GM21528 (cell line): ENCODE measurements around the gene NEK10.
"Not testable (repeated sequence)": the region's sequence is repeated elsewhere in the genome, so short reads cannot be mapped to it uniquely, and the experiment has no call there.

Experiments used
- ATAC-seq: cut with Tn5 transposase; IDR thresholded peaks from one replicate; pipeline ENCODE4 v1.9.1; 2021; ENCODE audit warnings: mild to moderate bottlenecking, moderate library complexity; ENCODE audit not compliant: unreplicated experiment, low FRiP score

NEK10 gene, protein sequence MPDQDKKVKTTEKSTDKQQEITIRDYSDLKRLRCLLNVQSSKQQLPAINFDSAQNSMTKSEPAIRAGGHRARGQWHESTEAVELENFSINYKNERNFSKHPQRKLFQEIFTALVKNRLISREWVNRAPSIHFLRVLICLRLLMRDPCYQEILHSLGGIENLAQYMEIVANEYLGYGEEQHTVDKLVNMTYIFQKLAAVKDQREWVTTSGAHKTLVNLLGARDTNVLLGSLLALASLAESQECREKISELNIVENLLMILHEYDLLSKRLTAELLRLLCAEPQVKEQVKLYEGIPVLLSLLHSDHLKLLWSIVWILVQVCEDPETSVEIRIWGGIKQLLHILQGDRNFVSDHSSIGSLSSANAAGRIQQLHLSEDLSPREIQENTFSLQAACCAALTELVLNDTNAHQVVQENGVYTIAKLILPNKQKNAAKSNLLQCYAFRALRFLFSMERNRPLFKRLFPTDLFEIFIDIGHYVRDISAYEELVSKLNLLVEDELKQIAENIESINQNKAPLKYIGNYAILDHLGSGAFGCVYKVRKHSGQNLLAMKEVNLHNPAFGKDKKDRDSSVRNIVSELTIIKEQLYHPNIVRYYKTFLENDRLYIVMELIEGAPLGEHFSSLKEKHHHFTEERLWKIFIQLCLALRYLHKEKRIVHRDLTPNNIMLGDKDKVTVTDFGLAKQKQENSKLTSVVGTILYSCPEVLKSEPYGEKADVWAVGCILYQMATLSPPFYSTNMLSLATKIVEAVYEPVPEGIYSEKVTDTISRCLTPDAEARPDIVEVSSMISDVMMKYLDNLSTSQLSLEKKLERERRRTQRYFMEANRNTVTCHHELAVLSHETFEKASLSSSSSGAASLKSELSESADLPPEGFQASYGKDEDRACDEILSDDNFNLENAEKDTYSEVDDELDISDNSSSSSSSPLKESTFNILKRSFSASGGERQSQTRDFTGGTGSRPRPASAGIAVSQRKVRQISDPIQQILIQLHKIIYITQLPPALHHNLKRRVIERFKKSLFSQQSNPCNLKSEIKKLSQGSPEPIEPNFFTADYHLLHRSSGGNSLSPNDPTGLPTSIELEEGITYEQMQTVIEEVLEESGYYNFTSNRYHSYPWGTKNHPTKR

DNA sequence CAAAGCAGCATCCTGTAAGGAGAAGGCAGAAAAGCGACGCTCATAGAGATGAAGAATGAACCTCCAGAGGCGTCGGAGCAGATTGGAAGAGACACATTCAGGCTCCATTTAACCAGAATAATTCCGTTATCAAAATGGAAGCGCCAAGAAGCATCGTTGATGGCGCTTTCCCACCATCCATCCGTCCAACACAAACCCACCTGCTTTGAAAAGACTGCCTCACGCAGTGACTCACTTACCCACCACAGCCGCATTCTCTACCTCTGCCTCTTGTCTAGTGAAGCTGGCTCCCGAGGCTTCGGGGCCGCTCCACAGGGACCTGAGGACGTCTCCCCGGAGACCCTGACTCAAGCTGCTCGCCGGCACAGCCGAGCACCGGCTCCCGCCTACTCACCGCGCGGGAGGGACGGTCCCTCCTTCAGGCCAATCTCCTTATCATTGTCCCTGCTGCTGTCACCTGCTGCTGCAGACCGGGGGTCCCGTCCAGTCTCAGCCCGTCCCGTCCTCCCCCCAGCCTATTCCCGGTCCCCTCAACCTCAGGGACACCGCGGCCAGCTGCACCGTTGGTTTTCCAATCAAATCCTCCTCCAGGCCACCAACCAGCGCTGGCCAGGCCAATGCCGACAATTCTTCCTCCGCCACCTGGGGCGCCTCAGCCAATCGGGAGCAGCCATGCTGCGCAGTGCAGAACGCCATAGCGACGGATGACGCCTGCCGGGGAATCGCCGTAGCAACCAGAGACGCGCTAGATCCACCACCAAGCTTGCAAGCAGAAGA lies at the start of gene NEK10:
Gene NEK10, minus strand, starts transcription at position 553 of the 777 bp plus-strand sequence. CDS start 16,501 bp downstream, outside the sequence.
- peak; percentile 100 for ATAC-seq

DNA sequence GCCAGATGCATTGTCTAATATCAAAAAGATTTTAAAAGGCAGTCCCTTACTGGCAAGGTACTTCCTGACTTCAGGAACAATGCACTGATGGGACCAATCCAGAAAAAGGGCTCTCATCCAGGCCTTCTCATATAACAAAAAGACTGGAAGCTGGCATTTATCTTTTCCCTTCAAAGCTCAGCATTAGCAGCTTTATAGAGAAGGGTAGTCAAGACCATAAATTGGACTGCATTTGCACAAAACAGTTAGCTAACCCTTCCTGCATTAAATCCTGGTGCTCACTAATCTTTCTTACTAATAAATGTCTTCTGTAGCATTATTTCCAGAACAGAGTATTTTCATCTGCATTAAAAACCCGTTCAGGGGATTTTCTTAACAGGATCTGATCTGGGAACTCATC lies 46.0 kb upstream of the NEK10 start:
- ATAC-seq, result no peak

DNA sequence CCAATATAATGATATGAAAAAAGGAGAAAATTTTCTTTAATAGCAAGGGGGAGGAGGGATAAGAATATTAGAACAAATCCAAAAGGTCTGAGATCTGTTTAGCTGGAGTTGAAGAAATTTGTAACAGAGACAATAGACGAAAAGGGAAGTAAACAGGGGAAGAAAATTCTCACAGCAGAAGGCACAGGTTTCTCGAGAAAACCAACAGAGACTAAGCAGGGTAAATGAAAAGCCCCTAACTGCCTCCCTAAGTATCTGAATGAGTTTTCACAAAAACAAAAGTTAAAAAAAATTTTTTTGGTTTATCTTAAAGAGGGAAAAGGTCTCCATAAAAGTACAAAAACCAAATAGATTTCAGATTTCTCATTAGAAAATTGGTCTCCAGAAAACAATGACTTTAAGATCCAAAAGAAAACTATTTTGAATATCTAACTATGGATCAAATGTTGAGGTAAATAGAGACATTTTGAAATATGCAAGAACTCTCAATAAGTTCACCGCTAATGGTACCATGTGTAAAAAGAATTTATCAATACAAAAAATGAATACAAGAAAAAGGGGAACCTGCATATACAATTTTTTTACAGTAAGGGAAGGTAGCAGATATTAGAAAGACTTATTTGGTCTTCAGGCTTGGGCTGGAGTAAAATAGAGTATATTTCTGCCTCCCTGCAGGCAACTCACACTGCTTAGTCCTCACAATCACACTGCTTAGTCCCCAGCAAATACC lies 23.9 kb upstream of the NEK10 start:
- ATAC-seq, result peak; percentile 65

DNA sequence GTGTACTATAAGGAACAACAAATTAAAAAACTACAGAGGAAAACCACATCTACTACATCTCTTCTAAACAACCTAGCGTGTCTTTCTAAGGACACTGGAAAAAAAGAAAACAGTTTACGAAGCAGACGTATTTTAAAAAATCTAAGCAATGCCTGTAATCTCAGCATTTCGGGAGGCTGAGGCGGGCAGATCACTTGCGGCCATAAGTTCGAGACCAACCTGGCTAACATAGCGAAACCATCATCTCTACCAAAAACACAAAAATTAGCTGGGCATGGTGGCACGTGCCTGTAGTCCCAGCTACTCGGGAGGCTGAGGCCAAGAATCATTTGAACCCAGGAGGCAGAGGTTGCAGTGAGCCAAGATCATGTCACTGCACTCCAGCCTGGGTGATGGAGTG lies 23.2 kb upstream of the NEK10 start:
- not testable (repeated sequence) for ATAC-seq

DNA sequence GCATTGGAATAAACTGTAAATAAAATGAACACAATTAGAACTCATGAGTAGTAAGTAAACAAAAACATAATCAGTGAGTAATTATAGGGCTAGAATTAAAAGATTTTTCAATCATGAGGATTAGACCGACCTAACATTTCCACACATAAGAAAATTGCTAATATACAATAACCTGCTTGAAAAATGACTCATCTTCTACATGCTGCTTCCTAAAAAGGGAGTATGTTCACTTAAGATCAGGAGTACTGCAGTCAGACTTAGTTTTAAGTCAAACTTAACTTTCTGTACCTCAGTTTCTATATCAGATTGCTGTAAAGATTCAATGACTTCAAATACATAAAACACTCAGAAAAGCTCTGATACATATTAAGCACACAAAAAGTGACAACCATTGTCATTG lies 22.6 kb upstream of the NEK10 start:
- ATAC-seq, result no peak

DNA sequence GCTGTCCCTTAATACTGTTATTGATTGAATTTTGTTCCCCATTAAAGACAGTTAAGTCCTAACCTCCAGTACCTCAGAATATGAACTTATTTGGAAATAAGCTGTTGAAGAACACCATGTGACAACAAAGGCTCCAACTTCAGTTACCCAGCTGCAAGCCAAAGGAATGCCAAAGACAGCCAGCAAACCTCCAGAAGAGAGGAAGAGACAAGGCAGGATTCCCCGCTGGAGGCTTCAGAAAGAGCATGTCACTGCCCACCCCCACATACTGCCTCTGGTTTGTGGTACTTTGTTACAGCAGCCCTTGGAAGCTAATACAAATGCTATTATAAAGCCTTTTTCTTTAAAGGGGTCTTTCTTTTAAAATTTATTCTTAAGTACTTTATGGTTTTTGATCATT lies 18.4 kb upstream of the NEK10 start:
- no peak for ATAC-seq

DNA sequence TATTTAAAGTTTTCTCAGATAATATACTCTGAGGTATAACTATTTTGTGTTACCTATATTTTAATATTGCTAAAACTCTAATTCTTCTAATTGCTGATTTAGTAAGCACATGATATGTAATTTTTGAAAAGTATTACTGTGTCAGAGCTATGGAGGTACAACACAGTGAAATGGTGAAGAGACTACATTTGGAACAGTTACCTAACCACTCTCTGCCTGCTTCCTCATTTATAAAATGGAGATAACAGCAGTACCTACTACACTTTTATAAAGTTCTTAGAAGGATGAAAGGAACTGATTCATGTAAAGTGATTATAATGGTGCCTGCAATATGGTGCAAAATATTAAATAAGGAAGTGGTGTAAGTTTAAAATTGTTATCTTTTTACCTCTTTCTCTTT lies 16.3 kb upstream of the NEK10 start:
- ATAC-seq, result no peak

DNA sequence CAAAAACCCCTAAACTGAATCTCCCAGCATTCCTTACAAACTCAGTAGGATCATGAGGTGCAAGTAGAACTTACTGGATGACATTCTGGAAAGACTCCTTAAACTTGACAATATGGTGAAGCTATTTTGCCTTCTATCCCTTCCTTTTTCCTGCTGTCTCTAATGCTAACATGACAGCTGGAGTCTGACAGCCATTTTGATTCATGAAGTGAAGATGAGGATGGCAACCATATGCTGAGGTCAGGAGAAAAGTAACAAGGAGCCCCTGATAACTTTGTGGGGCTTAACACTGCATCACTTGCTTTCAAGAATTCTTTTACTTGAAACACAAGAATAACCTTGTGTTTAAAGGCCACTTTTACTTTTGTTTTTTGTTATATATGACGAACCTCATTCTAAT lies 15.0 kb upstream of the NEK10 start:
- no peak for ATAC-seq

DNA sequence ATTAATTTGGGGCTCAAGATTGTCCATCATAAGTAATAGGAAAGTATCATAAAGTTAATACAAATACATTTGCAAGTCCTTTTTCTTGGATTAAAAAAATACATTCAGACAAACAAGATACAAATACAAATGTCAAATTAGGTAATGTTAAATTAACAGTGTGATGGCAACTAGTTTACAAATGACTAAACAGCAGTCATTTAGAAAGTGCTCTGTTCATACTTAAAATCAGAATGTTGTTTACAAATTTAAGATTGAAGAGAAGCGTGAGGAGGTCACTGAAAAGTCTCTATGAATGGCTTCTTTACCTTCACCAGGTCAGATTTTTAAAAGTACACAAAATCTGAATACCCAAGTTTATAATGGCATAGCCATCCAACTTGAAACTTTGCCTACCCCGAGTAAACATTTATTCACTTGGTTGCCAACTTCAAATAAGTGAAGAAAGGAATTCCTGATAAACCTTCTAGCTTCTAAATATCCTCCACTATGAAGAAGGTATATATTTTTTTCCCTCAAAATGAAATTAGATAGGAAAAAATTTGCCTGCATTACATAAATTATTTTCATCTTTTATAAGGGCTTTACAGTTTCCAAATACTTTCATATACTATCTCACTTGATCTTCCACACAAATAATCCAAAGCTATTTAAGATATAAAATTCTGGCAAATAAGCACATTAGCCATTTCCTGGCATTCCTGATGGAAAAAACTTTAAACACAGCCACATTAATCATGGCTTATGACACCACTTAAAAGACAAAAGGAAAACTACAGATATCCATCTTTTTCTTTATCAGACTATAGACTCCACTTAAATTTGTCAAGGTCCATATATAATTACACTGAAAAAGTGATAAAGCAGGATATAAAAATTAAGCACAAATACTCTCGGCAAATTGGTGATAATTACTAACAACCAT lies 11.5 kb upstream of the NEK10 start:
- ATAC-seq, result no peak

DNA sequence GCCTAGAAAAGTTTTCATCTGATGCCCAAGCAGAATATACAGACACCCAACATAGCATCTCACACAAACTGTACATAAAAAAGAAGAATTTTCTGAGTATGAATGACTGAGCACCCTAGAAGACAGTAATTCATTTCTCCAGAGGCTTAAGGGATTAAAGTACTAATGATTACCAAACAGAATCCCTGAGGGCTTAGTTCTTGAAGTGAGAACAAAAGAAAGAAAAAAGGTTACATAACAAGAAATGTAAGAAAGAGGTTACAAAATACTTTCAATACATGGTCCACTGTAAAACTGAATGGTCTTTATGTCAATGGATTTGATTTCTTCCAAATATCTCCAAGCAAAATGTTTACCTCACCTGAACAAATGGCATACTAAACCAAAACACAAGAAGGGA lies 9.1 kb upstream of the NEK10 start:
- no peak for ATAC-seq

DNA sequence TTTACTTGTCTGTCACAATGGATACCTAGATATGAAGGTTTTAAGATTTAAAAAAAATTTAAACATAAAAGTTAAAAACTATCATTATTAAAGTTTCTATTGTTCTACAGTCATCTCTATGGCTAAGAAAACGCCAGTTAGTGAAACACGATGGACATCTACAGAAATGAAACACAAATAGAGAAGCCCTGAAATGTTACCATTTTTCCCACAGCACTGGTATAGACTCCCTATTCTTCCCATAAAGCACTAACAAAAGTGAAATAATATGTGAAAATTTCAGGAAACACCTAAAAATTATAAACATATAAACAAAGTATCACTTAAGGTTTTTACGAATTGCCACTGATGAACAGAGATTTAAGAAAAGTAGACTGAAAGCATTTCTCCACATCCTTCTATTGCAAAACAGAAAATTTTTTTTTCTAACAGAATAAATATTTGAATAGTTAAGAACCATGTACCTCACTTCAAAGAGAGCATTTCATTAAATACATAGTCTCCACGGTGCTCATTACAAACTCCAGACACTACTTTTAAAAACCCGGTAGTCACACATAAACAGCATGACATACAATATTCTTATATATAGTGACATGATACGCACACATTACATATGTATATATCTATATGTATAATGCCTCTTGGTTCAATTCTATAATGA lies 7.1 kb upstream of the NEK10 start:
- ATAC-seq, result no peak

DNA sequence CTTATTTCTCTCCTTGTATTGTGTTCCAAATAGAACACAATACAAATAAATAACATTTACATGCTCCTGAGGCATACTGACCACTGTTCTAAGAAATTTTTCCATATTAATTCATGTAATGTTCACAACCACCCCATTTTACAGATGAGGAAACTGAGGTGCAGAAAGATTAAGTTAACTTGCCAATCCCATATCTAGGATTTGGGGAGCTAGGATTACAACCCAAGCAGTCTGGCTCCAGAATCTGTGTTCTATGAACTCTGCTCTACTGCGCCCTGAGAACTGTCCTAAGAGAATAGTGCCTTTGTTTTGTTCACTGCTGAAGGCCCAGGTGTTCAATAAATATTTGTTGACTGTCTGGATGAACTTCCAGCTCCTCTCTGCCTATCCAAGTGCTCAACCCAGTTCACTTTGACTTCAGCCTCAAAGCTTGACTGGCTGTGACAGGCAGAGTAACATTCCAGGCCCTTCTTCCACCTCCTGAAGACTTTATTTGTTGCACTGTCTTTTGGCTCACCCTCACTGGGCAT lies 3.1 kb downstream of the NEK10 start:
- no peak for ATAC-seq

DNA sequence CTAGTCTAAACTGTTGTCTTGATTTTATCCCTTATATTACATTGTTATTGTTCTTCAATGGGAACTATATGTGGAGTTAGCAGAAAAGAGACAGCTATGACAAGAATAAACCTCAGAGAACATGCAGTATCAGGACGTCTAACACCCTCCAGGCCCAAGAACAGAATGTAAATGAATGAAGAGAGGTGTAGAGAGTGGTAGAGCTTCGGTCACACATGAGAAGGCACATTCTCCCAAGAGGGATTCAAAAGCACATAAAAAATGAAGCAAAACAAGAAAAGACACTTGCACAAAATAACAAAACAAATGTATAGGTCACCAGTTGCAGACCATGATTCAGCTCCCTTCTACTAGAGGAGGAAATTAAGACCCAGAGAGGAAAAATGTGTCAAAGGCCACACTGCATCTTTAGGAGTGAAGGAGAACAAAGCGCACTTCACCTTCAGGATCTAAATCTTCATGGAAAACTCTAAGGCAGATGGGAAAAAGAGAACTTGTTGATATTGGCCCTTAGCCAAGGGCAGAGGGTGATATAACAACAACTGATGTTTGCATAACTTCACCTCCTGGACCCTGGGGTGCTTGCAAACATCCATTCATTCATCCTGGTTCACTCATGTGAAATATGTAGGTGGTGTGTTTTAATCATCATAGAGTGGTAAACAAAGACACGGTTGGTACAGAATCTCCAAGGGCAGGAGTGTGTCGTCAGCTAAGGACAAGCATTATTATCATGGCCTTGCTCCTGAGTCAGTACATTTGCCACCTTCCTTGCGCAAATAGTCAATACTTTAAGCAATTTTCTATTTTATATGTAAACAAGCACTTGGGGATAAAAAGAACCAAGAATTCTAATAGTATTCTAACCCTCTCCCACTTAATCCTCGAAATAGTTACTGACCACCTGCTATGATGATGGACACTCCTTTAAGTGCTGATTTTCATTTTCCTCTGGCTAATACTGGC lies 8.8 kb downstream of the NEK10 start:
- peak; percentile 43 for ATAC-seq

DNA sequence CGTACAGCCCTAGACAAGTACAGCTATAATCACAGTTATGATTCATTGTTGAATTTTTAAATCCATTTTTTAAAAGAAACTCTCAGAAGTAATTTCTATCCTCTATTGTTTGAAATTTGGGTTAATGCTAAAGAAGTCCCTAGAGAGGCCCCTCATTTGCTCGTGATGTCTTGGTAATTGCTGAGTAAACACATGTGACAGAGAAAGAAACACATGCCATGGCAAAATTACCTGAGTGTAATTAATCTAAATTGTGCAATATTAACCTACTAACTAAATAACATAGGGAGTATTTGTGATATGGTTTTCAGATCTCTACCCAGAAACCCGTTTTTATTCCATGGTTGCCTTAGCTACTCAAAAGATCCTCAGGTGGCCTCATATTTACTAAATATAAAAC lies 10.8 kb downstream of the NEK10 start:
- no peak for ATAC-seq

DNA sequence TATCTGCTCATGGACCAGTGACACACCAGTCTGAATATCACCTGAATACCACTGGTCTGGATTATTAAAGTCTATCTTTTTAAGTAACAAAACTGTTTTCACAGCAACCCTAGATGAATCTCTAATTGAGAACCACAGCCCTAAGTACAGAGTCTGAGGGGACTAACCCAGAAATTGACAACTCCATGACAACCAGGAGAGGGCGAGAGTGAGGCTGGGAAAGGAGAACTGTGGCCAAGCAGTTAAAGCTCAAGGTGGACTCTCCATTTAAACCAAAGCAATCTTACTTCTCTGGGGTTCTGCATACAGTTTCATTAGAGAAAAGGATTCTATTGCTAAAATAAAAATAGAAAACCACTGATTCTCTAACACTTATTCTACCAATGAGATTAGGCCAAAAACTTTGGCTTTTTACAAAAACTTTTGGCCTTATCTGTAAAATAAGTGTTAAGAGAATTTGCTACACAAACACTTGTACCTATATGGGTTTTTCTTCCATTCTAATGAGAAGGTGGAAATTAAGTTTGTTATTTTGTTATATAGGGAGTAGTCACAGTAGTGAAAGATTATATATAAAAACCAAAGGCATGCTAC lies 11.4 kb downstream of the NEK10 start:
- peak; percentile 92 for ATAC-seq

DNA sequence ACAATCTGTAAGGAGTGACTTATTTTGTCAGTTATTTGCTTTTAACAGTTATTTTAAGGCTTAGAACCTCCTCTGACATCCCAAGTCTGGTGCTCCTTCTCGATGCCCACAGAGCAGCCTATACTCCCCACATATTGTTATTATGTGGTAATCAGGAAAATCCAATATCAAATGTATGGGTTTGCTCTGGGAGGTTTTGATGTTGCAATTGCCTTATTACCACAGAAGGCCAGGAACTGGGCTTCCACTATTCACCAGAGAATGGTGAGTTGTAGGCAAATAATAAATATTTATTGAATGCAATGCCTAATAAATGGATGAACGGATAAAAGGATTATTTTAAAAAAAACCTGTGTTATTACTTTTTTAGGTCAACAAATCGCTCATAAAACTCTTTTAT lies 12.2 kb downstream of the NEK10 start:
- no peak for ATAC-seq
